ENCODE measurements around the gene ZKSCAN4.
A peak's percentile ranks its signal among the peaks of the same experiment; 100 is the strongest.

ZKSCAN4 gene

GRCh38 chr6:28235912-28236452 is 16.1 kb downstream of the ZKSCAN4 start:
- no peak for TF ChIP-seq CTCF (conservative IDR thresholded peaks at IDR 0.05; ENCODE audit: control insufficient read depth, insufficient read depth, low read depth, low read length)

DNA sequence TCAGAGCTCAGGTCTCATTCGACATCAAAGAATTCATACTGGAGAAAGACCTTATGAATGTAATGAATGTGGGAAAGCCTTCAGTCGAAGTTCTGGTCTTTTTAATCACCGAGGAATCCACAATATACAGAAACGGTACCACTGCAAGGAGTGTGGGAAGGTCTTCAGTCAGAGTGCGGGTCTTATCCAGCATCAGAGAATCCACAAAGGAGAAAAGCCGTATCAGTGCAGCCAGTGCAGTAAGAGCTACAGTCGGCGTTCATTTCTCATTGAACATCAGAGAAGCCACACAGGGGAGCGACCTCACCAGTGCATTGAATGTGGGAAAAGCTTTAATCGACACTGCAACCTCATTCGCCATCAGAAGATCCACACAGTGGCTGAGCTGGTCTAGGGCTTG is 19.3 kb downstream of the ZKSCAN4 start:
- TF ChIP-seq CTCF (conservative IDR thresholded peaks at IDR 0.05; ENCODE audit: control insufficient read depth, insufficient read depth, low read depth, low read length): no peak
- no peak overlapping the region for H3K4me3 ChIP-seq (ENCODE audit: control insufficient read depth, low read depth, low read length)
- no peak for DNase-seq (ENCODE audit: low read depth)

More at GRCh38 chr6:28235912-28236452, 16.1 kb downstream of the ZKSCAN4 start:
- no peak for DNase-seq (ENCODE audit: low read depth)
- H3K4me3 ChIP-seq (ENCODE audit: control insufficient read depth, low read depth, low read length): no peak overlapping the region

GRCh38 chr6:28226460-28226859 is 25.6 kb downstream of the ZKSCAN4 start:
- TF ChIP-seq CTCF (conservative IDR thresholded peaks at IDR 0.05; ENCODE audit: control insufficient read depth, insufficient read depth, low read depth, low read length): no peak
- no peak for DNase-seq (ENCODE audit: low read depth)
- H3K4me3 ChIP-seq (ENCODE audit: control insufficient read depth, low read depth, low read length): no peak overlapping the region

DNA sequence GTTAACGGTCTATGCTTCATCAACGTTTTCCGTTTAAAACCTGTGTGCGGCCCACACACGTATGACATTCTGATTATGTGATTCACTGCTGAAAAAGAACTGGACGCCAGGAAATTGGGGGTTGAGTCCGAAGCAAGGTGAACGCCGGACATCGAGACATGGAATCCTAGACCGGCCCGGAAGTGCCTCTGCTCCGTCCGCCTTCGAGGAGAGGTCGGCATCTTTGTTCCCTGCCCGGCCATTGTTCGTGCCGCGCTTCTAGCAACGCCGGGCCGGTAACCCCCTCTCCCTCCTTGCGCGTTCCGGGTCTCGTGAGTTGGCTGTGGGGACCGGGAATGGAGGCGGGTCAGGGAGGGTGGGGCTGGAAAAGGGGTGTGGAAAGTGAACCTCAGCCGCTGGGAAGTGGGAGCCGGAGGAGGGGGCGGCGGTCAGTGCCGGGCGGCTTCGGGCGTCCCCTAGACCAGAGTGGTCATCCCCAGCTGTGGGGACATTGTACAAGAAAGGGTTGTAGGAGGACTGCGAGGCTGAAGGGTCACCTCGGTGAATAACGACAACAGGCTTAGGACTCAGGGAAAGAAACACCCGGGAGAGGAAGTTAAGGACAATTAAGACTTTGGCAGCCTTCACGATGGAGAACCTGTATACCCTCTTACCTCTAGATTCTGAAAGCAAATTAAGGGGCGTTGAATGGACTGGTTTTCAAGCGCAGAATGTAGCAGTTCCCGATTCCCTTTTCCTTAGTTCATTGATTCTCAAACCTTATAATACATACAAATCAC is 26.8 kb downstream of the ZKSCAN4 start, which contains the start of gene ZSCAN9:
Gene ZSCAN9 (plus strand): TSS at position 220 of the 779 bp plus-strand sequence. CDS start 1,810 bp downstream, outside the sequence.
- peak within 1 kb of the TSS; percentile 78 for H3K4me3 ChIP-seq (ENCODE audit: control insufficient read depth, low read depth, low read length)
- peak; percentile 84 for DNase-seq (ENCODE audit: low read depth)
- no peak for TF ChIP-seq CTCF (conservative IDR thresholded peaks at IDR 0.05; ENCODE audit: control insufficient read depth, insufficient read depth, low read depth, low read length)

- no peak for TF ChIP-seq CTCF (conservative IDR thresholded peaks at IDR 0.05; ENCODE audit: control insufficient read depth, insufficient read depth, low read depth, low read length)
- H3K4me3 ChIP-seq (ENCODE audit: control insufficient read depth, low read depth, low read length): peak overlapping the region; percentile 78
- no peak for DNase-seq (ENCODE audit: low read depth)
Measured at GRCh38 chr6:28224131-28225055, 27.7 kb downstream of the ZKSCAN4 start.
